ENCODE measurements around the gene APPBP2.

GRCh38 chr17:60493847-60494321 is 32.2 kb downstream of the APPBP2 start:
- TF ChIP-seq REST (IDR thresholded peaks at IDR 0.05; ENCODE audit: insufficient read depth in 1 of 2, low read depth in 2 of 2, low read length in 2 of 2) (no peak), POLR2AphosphoS5 (IDR thresholded peaks at IDR 0.05; ENCODE audit: low read depth, low read length) (no peak), TAF1 (IDR thresholded peaks at IDR 0.05; ENCODE audit: borderline replicate concordance, insufficient read depth, low read length) (no peak), SIN3A (IDR thresholded peaks at IDR 0.05; ENCODE audit: borderline replicate concordance, insufficient read depth, low read length) (no peak), FOXP2 (optimal IDR thresholded peaks at IDR 0.05; ENCODE audit: borderline replicate concordance, extremely low read depth, extremely low read length, insufficient read depth) (no peak)
